Thoracic aorta endothelial cell (primary cell): ENCODE results near the gene DMRTB1. TPM values are rescaled to one million over a fixed set of nuclear protein-coding genes. Genes with fewer than 3 reads are reported as not detected.

Experiments used
- total RNA-seq: library from RNA; depleted of rRNA; stranded (reverse); fragments of >200 nt; gene quantifications from 2 replicates; pipeline ENCODE4 v1.2.3, GENCODE V29; 2012

Gene DMRTB1
- total RNA-seq: not detected in 2 replicates

DNA sequence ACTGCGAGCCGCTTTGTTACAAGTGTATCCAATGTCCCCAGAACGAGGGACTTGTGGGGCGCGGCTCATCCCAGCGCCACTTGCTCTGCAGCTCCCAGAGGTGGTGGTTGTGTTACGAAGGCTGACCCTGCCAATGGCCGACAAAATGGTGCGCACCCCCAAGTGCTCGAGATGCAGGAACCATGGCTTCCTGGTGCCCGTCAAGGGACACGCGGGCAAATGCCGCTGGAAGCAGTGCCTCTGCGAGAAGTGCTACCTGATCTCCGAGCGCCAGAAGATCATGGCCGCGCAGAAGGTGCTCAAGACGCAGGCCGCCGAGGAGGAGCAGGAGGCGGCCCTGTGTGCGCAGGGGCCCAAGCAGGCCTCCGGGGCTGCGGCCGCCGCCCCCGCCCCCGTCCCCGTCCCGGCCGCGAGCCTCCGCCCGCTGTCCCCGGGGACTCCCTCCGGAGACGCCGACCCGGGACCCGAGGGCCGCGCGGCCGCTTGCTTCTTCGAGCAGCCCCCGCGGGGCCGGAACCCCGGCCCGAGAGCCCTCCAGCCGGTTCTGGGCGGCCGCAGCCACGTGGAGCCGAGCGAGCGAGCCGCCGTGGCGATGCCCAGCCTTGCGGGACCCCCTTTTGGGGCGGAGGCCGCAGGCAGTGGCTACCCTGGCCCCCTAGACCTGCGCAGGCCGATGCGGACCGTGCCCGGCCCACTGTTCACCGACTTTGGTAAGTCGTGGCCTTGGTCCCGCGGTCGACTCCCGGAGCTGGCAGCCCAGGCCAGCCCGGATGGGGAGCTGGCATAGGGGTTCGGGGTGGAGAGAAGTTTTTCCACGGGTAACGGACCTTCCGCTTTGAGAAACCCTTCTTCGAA lies at the start of gene DMRTB1:
TSS of gene DMRTB1 (plus strand) at position 79 of the 855 bp plus-strand sequence. CDS start at position 134, 55 bp downstream.

Other genes with a start within 250 kb of the DMRTB1 start
- gene CZIB, start 238.8 kb upstream of the DMRTB1 start, total RNA-seq: 36.3 and 40.7 TPM in 2 replicates
- 45.5 and 50.3 TPM in 2 replicates for gene MAGOH, start 220.9 kb upstream of the DMRTB1 start, total RNA-seq
- gene LRP8, start 131.3 kb upstream of the DMRTB1 start, total RNA-seq: 64.2 and 72.9 TPM in 2 replicates